Renal cortex interstitium (tissue), 11 donors: ENCODE results near the gene CBFA2T3. TPM values are rescaled to one million over a fixed set of nuclear protein-coding genes. Genes with fewer than 3 reads are reported as not detected.
"Not testable (repeated sequence)": the region's sequence is repeated elsewhere in the genome, so short reads cannot be mapped to it uniquely, and the experiment has no call there.

Experiments used
- DNase-seq, 11 donors: peaks; one replicate each; pipeline ENCODE4 v3.0.0-alpha.2; 2013; ENCODE audit warnings: low read depth in 9 of 11, low spot score in 4 of 11; ENCODE audit errors: extremely low read depth in 1 of 11
- polyA plus RNA-seq, 3 donors: library from polyadenylated mRNA; unstranded; fragments of 120-200 nt; gene quantifications; one replicate each; pipeline ENCODE4 v1.2.1, GENCODE V29; 2013; ENCODE audit not compliant: insufficient read length in 3 of 3

CBFA2T3 gene
- polyA plus RNA-seq, 3 donors = 2.6 to 5.5 (median 2.7) TPM

GRCh38 chr16:89002081-89002480 is 25.1 kb upstream of the CBFA2T3 start:
- not testable (repeated sequence) for DNase-seq

DNA sequence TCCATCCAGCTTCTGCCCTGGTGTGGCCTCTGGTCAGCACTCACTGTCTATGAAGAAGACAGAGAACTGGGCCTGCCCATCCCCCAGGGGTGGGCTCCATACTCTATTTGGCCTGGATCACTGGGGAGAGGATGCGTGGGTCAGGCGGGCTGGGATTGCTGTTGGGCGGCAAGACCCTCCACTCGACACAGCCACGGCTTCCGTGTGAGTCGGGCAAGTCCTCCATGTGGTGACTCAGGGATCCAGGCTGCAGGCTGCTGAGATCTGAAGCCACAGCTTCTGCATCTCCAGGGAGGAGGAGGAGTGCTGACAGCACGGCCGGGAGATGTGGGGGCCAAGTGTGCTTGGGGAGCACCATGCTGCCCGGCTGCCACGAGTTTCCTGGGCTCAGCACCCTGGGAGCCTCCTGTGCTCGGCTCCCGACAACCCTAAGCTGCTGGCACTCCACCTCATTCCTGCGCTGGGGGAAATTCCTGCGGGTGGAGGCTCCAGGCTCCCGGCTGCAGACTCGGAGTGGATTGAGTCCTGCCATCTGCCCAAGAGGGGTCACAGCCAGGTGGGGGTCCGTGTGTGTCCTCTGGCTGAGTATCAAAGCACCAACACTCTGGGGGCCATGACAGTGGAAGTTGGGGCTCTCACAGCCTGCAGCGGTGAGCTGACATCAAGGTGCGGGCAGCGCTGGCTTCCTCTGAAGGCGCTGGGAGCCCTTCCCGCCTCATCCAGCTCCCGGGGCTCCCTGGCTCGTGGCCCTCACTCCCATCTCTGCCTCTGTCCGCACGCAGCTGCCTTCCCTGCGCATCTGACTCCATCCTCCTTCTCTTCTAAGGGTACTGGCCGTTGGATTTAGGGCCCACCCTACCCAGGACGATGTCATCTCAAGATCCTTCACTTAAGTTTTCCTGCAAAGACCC is 24.4 kb upstream of the CBFA2T3 start:
- no peak for DNase-seq

DNA sequence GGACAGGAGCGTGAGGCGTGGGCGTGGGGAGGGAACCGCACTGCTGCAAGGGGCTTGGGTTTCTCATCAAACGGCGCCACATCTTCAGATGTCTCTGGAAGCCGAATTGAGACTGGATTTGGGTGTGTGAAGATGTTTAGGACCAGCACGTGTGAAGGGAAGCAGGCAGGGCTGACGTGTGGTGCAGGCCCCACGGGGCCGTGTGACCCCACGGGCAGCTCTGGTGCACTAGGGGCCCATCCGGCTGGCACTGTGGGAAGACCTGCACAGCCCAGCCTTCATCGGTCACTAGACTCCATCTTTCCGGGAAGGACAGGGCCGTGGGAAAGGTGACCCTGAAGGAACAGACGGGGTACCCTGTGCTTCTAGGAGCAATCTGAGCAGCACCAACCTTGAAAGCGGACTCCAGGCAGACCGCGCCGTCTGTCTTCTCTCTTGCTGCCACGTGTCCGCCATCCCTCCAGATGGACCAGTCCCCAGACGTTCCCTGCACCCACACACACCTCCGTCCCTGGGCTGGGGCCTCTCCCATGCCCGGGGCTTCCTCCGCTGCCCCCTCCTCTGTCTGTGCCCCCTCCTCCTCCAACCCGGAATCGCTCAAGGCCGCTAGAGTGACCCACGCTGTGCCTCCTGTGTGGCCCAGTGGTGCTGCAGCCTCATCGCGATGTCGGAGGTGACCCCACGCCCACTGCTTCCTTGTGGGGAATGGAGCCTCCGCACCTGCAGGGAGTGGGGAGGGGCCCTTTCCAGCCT is 23.4 kb upstream of the CBFA2T3 start:
- DNase-seq = no peak

- DNase-seq = no peak
Measured at GRCh38 chr16:88999457-89000206, 22.6 kb upstream of the CBFA2T3 start.

- no peak for DNase-seq
Measured at GRCh38 chr16:88995746-88996535, 18.9 kb upstream of the CBFA2T3 start.

GRCh38 chr16:88995194-88995593 is 18.2 kb upstream of the CBFA2T3 start:
- DNase-seq = no peak

GRCh38 chr16:88994695-88995094 is 17.7 kb upstream of the CBFA2T3 start:
- DNase-seq = no peak

- no peak for DNase-seq
Measured at GRCh38 chr16:88993946-88994600, 17.1 kb upstream of the CBFA2T3 start.

DNA sequence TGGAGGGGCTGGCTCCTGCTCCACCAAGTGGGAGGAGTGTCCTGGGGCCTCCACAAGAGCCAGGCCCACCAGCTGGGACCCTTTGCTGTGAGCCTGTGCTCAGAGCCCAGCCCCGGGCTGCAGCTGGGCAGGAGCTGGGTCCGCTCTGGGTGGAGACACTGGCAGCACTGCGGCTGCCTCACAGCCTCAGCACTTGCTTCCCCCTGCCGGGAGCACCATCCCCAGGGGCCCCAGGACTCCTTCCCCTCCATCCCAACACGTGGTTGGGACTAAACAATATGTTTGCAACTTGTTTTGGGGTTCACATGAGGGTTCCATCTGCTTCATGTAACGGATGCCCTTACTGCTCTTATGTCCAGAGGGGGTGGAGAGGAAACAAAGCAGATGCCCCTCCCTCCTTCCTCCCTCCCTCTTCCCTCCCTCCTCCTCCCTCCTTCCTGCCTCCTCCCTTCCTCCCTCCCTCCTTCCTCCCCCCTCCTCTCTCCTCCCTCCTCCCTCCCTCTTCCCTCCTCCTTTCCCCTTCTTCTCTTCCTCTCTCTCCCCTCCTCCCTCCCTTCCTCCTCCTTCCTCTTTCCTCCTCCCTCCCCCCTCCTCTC is 16.3 kb upstream of the CBFA2T3 start:
- peak in 3 of 11 donors; percentile 55 to 67 (median 57) for DNase-seq

DNA sequence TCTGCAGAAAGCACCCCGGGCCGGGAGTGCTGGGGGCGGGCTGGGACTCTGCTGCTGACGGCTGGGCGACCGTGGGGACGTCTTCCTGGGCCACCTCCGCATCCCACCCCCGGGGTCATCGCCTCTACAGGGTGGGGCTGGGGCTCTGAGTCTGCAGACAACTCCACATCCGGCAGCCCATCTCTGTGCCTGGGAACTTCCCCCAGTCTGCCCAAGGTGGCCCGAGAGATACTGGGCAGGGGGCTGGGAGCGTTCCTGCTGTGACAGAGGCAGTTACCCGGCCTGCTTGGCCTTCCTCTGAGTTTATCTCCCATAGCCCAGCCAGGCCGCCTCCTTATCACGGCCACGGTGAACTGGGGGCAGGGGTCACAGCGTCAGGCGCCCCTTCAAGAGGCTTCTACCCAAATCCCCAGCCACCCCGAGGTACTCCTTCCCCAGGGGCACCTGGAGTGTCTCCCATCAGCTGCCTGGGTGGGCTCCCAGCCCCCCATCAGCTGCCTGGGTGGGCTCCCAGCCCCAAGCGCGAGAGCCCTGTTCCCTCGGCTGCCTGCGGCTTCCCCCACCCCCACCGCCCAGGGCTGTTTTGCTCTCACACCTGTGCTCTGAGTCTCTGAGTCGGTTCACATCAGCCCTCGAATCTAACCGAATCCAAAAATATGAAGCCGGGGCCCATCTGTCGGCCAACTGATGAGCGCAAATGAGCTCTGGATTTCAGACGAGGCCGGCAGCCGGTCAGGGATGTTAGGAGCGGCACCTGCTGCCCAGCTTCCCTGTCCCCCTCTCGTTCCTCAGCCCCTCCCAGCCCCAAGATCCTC is 15.6 kb upstream of the CBFA2T3 start:
- no peak for DNase-seq

- no peak for DNase-seq
Measured at GRCh38 chr16:88991813-88992350, 14.9 kb upstream of the CBFA2T3 start.

DNA sequence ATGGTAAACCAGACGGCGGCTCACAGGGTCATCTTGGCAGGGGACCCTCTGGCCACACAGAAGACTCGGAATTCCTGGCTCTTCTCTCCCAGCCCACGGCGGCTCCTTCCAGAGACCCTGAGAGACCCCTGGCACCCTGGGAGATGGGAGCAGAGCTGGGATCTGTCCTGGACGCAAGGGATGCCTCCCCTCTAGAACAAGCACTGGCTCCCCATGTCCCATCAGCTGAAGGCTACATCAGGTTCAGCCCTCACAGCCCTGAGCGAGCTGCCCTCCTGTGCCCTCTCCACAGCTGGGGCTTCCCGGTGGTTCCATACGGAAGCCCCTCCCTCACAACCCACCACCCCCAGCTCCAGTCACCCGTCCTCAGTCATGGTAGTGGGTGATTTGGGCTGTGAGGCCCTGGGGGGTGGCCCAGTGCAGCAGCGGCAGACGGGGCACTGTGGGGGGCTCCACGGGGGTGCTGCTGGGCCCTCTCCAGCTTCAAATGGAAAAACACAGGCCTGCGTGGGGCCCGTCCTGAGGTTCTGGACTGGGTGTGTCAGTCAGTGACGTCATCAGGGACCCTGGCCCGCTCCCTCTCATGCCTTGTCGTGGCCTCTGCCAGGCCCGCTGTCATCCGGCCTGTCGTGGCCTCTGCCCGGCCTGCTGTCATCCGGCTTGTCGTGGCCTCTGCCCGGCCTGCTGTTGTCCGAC is 13.0 kb upstream of the CBFA2T3 start:
- DNase-seq = no peak

DNA sequence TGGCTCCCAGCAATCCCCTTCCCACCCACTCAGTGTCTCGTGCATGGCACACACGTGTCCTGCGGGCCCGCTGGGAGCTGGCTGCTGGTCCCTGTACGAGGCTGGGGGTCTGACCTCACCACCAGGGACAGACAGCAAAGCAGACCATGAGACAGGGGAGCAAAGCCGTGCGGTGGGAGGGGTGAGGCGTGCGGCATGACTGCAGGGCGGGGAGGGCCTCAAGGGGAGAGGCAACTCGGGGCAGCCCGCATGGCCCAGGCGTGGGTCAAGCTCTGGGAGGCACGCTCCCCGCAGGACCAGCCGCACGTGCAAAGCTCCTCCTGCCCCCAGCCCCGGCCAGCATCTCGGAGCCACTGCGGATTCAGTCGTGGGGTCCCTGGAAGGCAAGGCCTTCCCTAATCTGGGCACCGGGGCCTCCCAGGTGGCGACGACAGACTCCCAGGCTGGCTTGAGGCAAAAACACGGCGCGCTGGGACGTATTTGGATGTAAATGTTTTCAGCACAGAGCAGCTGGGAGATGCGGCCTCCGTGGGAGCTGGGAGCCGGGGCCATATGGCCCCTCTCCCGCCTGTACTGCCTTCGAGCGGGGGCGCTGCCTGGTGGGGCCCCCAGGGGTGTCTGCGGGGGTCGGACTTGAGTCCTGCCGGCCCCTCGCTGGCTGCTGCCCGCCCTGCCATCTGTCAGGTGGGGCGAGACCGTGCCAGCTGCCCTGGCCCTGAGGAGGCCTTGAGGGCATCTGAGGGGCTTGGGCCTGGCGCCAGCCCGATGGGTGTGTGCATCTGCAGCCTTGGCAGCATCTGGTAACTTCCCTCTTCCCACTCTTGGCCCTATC is 12.2 kb upstream of the CBFA2T3 start:
- DNase-seq = no peak

- no peak for DNase-seq
Measured at GRCh38 chr16:88985521-88985920, 8.5 kb upstream of the CBFA2T3 start.
